Body of pancreas (tissue), 4 donors: ENCODE data around the gene TNIK. TPM values are rescaled to one million over a fixed set of nuclear protein-coding genes. Genes with fewer than 3 reads are reported as not detected.

ENCODE experiments used
- ATAC-seq: fragments of 150-250 bp; one replicate; pipeline ENCODE4 v1.9.1; 2016
- DNase-seq, 4 donors: peaks; one replicate each; pipeline ENCODE4 v3.0.0-alpha.2; 2019
- H3K27ac ChIP-seq, 4 donors: fragments of 200-600 bp; sonication (generic); 1 replicate in 3 of 4; 2 replicates in 1 of 4; pipeline versions ENCODE4 v1.5.1 to v1.6.1; 2016 to 2019; ENCODE audit warnings: mild to moderate bottlenecking in 1 of 4, mixed read lengths in 1 of 4, moderate library complexity in 1 of 4
- H3K27me3 ChIP-seq, 2 donors: fragments of 200-600 bp; sonication (generic); one replicate each; pipeline ENCODE4 v1.6.0; 2016; ENCODE audit warnings: mild to moderate bottlenecking in 1 of 2
- H3K36me3 ChIP-seq, 2 donors: fragments of 200-600 bp; sonication (generic); replicated peaks in 1 of 2; 2 replicates each; pipeline ENCODE4 v1.5.1; 2016; ENCODE audit warnings: low read depth in 2 of 2; ENCODE audit not compliant: insufficient read depth in 1 of 2
- H3K4me1 ChIP-seq: fragments of 200-600 bp; sonication (generic); one replicate; pipeline ENCODE4 v1.6.0; 2016
- H3K4me3 ChIP-seq, 2 donors: fragments of 200-600 bp; sonication (generic); 1 replicate in 1 of 2; 2 replicates in 1 of 2; pipeline ENCODE4 v1.5.1; 2016 to 2019
- H3K9me3 ChIP-seq, 3 donors: fragments of 200-600 bp; sonication (generic); 1 replicate in 2 of 3; 2 replicates in 1 of 3; pipeline ENCODE4 v1.5.1; 2016
- POLR2A ChIP-seq, 3 donors: fragments of 450-650 bp; IDR thresholded peaks; one replicate each; pipeline ENCODE4 v1.6.1; 2016; ENCODE audit warnings: antibody characterized with exemption in 3 of 3, mild to moderate bottlenecking in 2 of 3
- WGBS, 2 donors: methylation state at CpG; one replicate each; pipeline ENCODE4 v1.1.5; 2017; 5-methylcytosine and 5-hydroxymethylcytosine counted together
- intact Hi-C: fragments of 100-400 bp; cut with DNase I; formaldehyde crosslinking; loops from one replicate; pipeline ENCODE4 v1.15.1; 2023
- total RNA-seq, 2 donors: library from RNA; depleted of rRNA; stranded (reverse); fragments of >200 nt; gene quantifications; one replicate each; pipeline ENCODE4 v1.1.0, GENCODE V29; 2016
- TF ChIP-seq, protein P1 (sequence below), 7 experiments: fragments of 450-650 bp in 4 of 7; fragments of 200-600 bp in 3 of 7; sonication (generic) in 3 of 7; IDR thresholded peaks; one replicate each; pipeline ENCODE4 v1.5.1; 2016 to 2019; ENCODE audit warnings: antibody characterized with exemption in 7 of 7

Gene TNIK
- total RNA-seq, 2 donors from 2014 or later = 7.6 to 9.6 TPM

DNA sequence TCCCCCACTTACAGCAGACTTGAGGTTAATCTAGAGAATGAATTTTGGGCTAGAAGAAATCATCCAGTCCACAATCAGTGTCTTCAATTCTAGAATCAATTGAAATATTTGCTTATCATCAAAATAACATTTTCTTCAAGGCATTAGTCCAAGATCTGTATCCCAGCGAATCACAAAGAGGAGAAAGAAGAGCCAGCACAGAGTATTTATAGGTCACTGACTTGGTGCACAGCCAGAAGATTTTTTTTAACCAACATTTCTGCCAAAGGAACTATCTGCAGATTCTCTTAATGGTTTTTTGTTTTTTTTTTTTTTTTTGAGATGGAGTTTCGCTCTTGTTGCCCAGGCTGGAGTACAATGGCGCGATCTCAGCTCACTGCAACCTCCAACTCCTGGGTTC is 178.2 kb downstream of the TNIK start:
- Histone ChIP-seq H3K27me3 (no peaks in the 10 kb centered on the region), H3K9me3 (no peaks in the 10 kb centered on the region), H3K4me1 (peaks cover 10% of the 10 kb centered on the region), H3K4me3 (no peak overlapping the region), H3K36me3 (no peaks in the 10 kb centered on the region), H3K27ac (no peak overlapping the region)
- ATAC-seq (no peak), DNase-seq (peak in 1 of 4 donors; percentile 25)
- TF ChIP-seq, protein P1, sequence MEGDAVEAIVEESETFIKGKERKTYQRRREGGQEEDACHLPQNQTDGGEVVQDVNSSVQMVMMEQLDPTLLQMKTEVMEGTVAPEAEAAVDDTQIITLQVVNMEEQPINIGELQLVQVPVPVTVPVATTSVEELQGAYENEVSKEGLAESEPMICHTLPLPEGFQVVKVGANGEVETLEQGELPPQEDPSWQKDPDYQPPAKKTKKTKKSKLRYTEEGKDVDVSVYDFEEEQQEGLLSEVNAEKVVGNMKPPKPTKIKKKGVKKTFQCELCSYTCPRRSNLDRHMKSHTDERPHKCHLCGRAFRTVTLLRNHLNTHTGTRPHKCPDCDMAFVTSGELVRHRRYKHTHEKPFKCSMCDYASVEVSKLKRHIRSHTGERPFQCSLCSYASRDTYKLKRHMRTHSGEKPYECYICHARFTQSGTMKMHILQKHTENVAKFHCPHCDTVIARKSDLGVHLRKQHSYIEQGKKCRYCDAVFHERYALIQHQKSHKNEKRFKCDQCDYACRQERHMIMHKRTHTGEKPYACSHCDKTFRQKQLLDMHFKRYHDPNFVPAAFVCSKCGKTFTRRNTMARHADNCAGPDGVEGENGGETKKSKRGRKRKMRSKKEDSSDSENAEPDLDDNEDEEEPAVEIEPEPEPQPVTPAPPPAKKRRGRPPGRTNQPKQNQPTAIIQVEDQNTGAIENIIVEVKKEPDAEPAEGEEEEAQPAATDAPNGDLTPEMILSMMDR (IDR thresholded peaks at IDR 0.05) = no peak
- TF ChIP-seq POLR2A (IDR thresholded peaks at IDR 0.05) = no peak
- intact Hi-C loops = no loop called here
- 67 to 75% methylated on average over 4 of the region's 4 CpGs for WGBS, 2 donors

DNA sequence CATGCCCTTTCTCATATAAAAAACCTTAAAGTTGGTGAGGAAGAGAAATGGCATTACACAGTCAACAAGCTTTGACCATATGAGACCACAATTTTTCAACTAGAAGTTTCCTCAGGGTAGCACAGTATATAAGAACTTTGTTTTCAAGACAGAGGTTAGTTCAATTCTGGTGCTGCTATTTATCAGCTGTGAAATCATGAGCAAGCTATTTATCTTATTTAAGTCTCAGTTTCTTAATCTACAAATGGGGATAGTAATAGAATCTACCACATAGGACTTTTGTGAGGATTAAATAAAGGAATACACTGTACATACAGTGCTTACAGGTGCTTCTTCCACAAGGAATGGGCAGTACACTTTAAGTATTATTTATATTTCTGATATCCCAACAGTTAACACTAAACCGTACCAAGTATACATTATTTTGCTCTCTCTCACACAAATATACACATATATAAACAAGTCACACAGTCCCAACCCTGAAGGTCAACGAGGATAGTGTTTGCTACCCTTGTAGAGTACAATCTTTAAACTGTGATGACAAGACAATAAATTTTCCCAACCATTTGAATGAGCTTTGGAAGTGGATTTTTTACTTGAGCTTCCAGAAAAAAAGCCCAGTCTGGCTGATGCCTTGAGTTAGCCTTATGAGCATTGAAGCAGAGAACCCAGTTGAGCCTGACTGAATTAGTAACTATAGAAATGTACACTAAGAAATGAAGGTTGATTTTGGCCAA is 178.8 kb downstream of the TNIK start:
- H3K36me3 ChIP-seq = no peaks in the 10 kb centered on the region
- DNase-seq (no peak), ATAC-seq (no peak)
- H3K4me3 ChIP-seq = no peak overlapping the region
- no peak for TF ChIP-seq POLR2A (IDR thresholded peaks at IDR 0.05)
- TF ChIP-seq, protein P1 (IDR thresholded peaks at IDR 0.05) = no peak
- 88 to 89% methylated on average over 2 of the region's 2 CpGs for WGBS, 2 donors
- H3K4me1 ChIP-seq = peaks cover 4% of the 10 kb centered on the region
- H3K27me3 ChIP-seq = no peaks in the 10 kb centered on the region
- no peak overlapping the region for H3K27ac ChIP-seq
- intact Hi-C loops = no loop called here
- H3K9me3 ChIP-seq = no peaks in the 10 kb centered on the region

DNA sequence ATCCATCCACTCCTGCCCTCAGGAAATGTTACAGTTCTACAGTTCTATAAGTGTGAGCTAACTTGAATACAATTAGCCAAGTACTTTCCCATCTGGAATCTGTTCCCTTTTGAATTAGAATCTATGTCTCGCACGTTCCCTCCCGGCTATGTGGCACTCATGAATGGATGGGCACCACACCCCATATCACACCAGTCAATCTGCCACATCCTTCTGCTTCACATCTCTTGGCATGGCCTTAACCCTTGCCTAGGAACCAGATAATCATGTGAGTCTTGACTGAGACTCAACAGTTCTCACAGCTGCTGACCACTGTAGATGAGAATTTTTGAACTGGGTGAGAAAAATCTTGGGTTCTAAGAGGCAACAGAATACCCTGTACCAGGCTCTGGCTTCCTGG is 180.2 kb downstream of the TNIK start:
- intact Hi-C loops = no loop called here

DNA sequence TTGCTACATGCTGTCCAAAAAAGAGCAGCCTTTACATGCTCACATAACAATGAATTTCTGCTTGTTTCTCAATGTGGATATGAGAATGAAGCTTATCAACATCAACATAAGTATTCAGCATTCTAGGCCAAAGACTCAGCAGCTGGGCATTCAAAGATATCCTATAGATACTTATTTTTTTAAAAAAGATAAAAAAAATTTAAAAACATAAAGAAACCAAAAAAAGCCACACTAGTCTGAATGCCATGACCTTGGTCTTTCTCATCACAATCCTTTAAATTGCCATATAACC is 182.0 kb downstream of the TNIK start:
- Histone ChIP-seq H3K27me3 (no peaks in the 10 kb centered on the region), H3K9me3 (no peaks in the 10 kb centered on the region), H3K27ac (no peak overlapping the region), H3K4me1 (no peaks in the 10 kb centered on the region), H3K4me3 (no peak overlapping the region), H3K36me3 (no peaks in the 10 kb centered on the region)
- DNase-seq = no peak
- ATAC-seq = no peak
- intact Hi-C loops = no loop called here
- TF ChIP-seq POLR2A (IDR thresholded peaks at IDR 0.05) = no peak
- TF ChIP-seq, protein P1 (IDR thresholded peaks at IDR 0.05) = no peak

More for the DNA sequence above, 180.2 kb downstream of the TNIK start:
- H3K27me3 ChIP-seq = no peaks in the 10 kb centered on the region
- TF ChIP-seq POLR2A (IDR thresholded peaks at IDR 0.05) = no peak
- TF ChIP-seq, protein P1 (IDR thresholded peaks at IDR 0.05) = no peak
- H3K36me3 ChIP-seq = no peaks in the 10 kb centered on the region
- DNase-seq = no peak
- no peaks in the 10 kb centered on the region for H3K9me3 ChIP-seq
- ATAC-seq = no peak
- WGBS, 2 donors = 84 to 93% methylated on average over 3 of the region's 3 CpGs
- H3K4me3 ChIP-seq = no peak overlapping the region
- no peaks in the 10 kb centered on the region for H3K4me1 ChIP-seq
- no peak overlapping the region for H3K27ac ChIP-seq
